ENCODE data around the gene CDR2L.
"Not testable (repeated sequence)": the region's sequence is repeated elsewhere in the genome, so short reads cannot be mapped to it uniquely, and the experiment has no call there.

CDR2L gene

GRCh38 chr17:74981318-74981978 lies 6.0 kb upstream of the CDR2L start:
- DNase-seq (ENCODE audit: low spot score) (no peak), FAIRE-seq (no peak)

GRCh38 chr17:74981979-74982662 lies 5.3 kb upstream of the CDR2L start:
- DNase-seq (ENCODE audit: low spot score) (peak; percentile 87), FAIRE-seq (peak; percentile 96)

- not testable (repeated sequence) for DNase-seq (ENCODE audit: low spot score); FAIRE-seq
These were observed 4.6 kb upstream of the CDR2L start for GRCh38 chr17:74982663-74983313.

- no peak for DNase-seq (ENCODE audit: low spot score)
- FAIRE-seq, result no peak
These were observed 1.2 kb upstream of the CDR2L start for GRCh38 chr17:74986206-74986576.

- DNase-seq (ENCODE audit: low spot score), result peak; percentile 78
- FAIRE-seq, result no peak
These were observed 678 bp downstream of the CDR2L start for GRCh38 chr17:74987909-74988711.

GRCh38 chr17:74990581-74991105 lies 3.2 kb downstream of the CDR2L start:
- FAIRE-seq, result no peak
- no peak for DNase-seq (ENCODE audit: low spot score)

- no peak for DNase-seq (ENCODE audit: low spot score)
- FAIRE-seq, result no peak
These were observed 4.8 kb downstream of the CDR2L start for GRCh38 chr17:74992223-74992622.

- no peak for FAIRE-seq
- DNase-seq (ENCODE audit: low spot score), result no peak
These were observed 7.0 kb downstream of the CDR2L start for GRCh38 chr17:74994440-74994839.

GRCh38 chr17:74995847-74996246 lies 8.4 kb downstream of the CDR2L start:
- DNase-seq (ENCODE audit: low spot score) (no peak), FAIRE-seq (no peak)

- FAIRE-seq (no peak), DNase-seq (ENCODE audit: low spot score) (no peak)
These were observed 11.4 kb downstream of the CDR2L start for GRCh38 chr17:74998783-74999182.

GRCh38 chr17:74999523-74999922 lies 12.1 kb downstream of the CDR2L start:
- no peak for FAIRE-seq
- no peak for DNase-seq (ENCODE audit: low spot score)

GRCh38 chr17:75001915-75002843 lies 14.7 kb downstream of the CDR2L start:
- no peak for DNase-seq (ENCODE audit: low spot score)

GRCh38 chr17:75003070-75003956 lies 15.9 kb downstream of the CDR2L start:
- DNase-seq (ENCODE audit: low spot score) (no peak), FAIRE-seq (no peak)

More at GRCh38 chr17:75001915-75002843, 14.7 kb downstream of the CDR2L start:
- no peak for FAIRE-seq

GRCh38 chr17:75003957-75004355 lies 16.5 kb downstream of the CDR2L start:
- FAIRE-seq, result no peak
- DNase-seq (ENCODE audit: low spot score), result no peak

GRCh38 chr17:75004371-75004770 lies 16.9 kb downstream of the CDR2L start:
- DNase-seq (ENCODE audit: low spot score) (no peak), FAIRE-seq (no peak)

GRCh38 chr17:75005291-75005690 lies 17.9 kb downstream of the CDR2L start:
- no peak for DNase-seq (ENCODE audit: low spot score)
- no peak for FAIRE-seq

GRCh38 chr17:75006084-75006483 lies 18.7 kb downstream of the CDR2L start:
- not testable (repeated sequence) for FAIRE-seq; DNase-seq (ENCODE audit: low spot score)

GRCh38 chr17:75006653-75007052 lies 19.2 kb downstream of the CDR2L start:
- peak; percentile 32 for FAIRE-seq
- no peak for DNase-seq (ENCODE audit: low spot score)

GRCh38 chr17:75008373-75008772 lies 20.9 kb downstream of the CDR2L start:
- no peak for DNase-seq (ENCODE audit: low spot score)
- no peak for FAIRE-seq

Data from urothelium cell line (cell line).